GM21576 (cell line): ENCODE results near the gene MORN1.

Source experiments
- ATAC-seq: cut with Tn5 transposase; IDR thresholded peaks from one replicate; pipeline ENCODE4 v1.9.1; 2021; ENCODE audit warnings: mild to moderate bottlenecking, moderate library complexity; ENCODE audit not compliant: unreplicated experiment

Gene MORN1

GRCh38 chr1:2282556-2283270 lies 108.6 kb downstream of the MORN1 start:
- ATAC-seq = no peak

DNA sequence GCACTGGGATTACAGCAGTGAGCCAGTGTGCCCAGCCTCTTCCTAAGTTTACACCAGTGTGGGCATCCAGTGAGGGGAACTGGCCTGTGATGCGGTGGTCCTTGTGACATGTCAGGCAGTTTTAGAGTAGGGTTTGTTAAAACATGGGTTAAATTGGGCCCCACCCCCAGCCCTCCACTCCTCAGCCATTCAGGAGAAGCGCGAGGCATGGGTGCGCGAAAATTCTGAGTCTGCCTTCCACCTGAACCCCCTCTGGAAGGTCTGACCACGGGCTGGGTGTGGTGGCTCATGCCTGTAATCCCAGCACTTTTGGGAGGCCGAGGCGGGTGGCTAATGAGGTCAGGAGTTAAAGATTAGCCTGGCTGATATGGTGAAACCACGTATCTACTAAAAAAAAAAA lies 111.5 kb downstream of the MORN1 start:
- ATAC-seq = no peak

DNA sequence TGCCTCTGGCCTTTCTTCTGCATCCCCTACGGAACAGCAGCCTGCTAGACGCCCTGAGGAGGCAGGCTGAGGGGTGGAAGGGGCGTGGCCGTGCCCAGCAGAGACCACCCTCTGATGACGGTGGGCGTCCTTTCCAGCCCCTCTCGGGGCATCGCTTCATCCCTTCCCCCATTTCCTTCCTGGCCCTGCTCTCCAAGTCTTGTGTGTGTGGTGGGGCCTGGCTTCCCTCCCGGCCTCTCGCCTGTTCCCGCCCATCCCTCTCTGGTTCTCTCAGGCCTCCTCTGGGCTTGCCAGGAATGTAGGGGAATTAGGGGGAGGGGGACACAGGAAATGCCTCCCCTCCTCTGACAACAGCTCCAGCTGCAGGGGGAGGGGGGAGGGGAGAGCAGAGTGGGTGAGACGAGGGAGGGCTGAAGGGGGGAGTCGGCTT lies 112.1 kb downstream of the MORN1 start:
- no peak for ATAC-seq

DNA sequence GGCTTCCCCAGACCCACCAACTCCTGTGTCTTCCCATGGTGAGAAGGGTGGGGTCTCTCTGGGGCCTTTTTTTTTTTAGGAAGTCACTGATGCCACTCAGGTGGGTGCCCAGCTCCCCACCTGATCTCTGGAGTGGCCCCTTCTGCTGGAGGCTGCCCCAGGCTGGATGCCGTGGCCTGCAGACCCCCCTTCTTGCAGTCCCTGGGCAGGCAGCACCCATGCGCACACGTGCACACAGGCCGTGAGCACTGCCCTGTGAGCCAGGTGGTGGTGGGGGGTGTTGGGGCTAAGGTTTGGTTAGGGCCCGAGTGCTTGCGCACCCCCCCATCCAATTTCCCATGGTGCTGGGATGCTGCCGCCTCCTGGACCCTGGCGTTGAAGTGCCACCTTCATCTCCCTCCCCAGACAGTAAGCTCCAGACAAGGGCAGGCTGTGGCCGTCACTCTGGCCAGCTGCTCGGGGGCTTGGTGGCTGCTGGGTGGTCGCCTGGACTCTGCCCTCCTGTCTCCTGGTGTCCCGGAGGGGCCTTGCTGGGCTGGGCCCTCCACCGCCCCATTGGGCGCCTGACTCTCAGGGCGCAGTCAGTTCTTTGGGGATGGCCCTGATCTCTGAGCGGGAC lies 112.7 kb downstream of the MORN1 start:
- ATAC-seq = no peak

DNA sequence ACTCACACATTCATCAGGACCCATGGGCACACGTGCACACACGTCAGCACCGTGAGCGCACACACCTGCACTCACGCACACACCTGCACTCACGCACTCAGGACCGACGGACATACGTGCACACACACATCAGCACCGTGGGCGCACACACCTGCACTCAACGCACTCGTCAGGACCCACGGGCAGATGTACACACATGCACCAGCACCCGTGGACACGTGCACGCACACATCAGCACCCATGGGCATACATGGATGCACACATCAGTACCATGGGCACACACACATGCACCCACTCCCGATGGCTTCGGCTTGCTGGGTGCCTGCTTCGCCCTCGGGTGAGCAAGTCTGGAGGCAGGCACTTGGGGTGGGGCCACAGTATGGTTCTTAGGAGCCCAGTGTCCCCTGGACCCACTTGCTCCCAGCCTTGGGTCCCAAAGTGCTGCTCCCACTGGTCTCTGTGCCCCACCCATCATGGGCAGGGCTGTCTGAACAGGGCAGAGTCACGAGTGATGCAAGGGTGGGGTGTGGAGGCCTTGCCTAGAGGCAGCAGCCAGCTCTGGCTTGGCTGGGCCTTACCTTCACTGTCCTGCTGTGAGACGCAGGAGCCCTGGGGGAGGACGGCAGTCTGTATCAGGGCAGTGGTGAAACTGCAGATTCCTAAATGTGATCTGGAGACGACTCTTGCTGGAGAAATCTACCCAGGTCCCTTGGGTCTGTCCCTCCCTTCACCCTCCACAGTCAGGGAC lies 113.4 kb downstream of the MORN1 start:
- no peak for ATAC-seq

- no peak for ATAC-seq
These were observed 114.4 kb downstream of the MORN1 start for GRCh38 chr1:2276803-2277580.

DNA sequence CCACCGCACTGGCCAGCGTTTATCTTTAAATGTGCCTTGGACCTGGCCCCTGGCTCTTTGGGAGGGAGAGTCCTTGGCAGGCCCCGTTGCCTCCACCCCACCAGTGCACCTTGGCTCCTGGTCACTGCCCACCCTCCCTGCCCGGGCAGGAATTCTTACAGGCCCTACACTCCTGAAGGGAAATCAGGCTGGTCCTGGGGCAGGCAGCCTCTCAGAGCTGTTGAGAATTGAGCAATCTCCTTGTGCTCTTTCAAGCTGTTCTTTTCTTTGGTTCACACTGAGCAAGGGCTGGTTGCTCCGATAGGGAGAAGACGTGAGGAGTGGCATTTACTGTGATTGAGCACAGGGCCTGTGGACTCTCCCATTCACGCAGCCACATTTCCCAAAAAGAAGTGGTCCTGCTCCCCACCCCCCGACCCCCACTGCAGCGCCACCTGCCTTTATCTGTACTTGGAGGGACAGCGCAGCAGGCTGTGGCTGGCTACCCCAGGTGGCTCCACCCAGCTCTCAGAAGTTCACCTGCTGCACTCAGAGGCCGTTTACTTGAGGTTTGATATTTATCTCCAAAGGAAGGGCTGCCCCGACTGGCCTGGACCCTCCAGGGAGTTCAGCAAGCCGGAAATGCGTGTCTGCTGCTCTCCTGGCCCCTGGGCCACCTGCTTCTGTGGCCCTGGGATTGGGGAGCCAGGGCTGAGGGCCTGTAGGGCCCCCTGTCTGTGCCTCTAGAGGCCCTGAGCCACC lies 115.4 kb downstream of the MORN1 start:
- no peak for ATAC-seq

GRCh38 chr1:2274929-2275475 lies 116.4 kb downstream of the MORN1 start:
- ATAC-seq = no peak

GRCh38 chr1:2274231-2274928 lies 117.0 kb downstream of the MORN1 start:
- ATAC-seq = no peak

- no peak for ATAC-seq
These were observed 117.8 kb downstream of the MORN1 start for GRCh38 chr1:2273401-2274090.

DNA sequence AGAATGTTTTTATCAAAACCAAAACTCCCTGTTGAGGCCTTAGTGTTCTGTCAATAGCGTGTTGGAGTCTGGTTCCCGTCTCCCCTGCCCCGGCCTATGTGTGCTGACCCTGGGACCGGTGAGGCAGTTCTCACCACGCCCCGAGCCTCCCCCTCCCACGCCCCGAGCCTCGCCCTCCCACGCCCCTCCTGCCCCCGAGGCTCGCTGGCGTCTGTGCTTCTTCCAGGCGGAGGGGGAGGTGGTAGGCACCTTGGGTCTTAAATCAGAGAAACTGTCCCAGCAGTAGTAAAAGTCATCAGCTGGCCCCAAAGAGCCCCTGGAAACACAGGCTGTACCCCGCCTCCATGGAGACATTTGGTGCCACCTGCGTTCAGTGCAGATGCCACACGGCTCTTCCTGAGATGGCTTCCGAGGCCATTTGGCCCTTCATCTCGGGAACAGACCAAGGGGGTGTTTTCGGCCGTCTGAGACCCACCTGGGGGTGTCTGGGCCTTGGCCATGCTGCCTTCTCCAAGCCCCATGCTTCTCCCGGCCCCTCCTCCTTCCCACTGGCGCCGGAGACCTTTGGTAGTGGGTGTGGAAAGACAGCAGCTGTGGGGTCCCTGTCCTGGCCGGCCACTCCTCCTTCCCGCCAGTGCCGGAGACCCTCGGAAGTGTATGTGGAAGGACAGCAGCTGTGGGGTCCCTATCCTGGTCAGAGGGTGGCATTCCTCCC lies 118.5 kb downstream of the MORN1 start:
- no peak for ATAC-seq

DNA sequence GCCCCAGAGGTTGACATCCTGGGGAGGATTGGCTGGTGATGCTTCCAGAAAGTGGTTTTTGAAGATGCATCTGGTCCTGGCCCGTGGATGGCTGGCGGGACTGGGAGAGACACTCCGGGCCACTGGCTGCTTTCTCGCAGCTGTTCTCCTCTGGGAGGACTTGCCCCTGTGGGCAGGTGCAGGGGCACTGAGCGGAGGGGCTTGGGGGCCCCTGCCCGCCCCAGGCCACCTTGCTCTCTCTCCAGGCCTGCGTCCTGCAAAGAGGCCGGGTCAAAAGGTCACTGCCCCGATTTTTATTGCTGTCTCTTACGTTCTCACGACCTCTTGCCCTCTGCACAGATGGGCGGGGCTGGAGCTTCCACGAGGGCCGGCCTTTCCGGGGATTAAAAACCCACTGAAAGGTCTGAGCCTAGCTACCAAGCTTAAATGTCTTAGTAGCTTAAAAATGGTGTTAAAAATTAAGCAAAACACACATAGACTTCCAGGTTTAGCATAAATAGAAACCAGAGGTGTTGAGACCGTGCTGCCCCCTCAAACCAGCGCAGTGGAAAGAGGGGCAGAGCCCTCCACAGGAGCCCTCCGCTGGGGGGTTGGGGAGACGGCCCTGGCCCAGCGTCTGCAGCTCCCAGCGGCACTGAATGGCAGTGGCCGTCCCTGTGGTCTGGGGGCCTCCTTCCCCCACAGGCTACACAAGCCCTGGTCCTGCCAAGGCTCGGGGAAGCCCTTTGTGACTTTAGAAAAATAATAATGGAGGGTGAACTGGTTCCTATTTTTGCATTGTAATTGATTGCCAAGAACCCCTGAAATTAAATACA lies 119.3 kb downstream of the MORN1 start:
- no peak for ATAC-seq
